GM19395 (cell line): ENCODE measurements around the gene PAX8.

Experiments
- ATAC-seq: cut with Tn5 transposase; IDR thresholded peaks from one replicate; pipeline ENCODE4 v1.9.1; 2021; ENCODE audit warnings: mild to moderate bottlenecking, moderate library complexity; ENCODE audit not compliant: unreplicated experiment

Gene PAX8

GRCh38 chr2:113238871-113239839 lies 39.6 kb downstream of the PAX8 start:
- no peak for ATAC-seq

- ATAC-seq, result no peak
Observed at GRCh38 chr2:113237604-113238160, 41.0 kb downstream of the PAX8 start.

- no peak for ATAC-seq
Observed at GRCh38 chr2:113236367-113237159, 42.2 kb downstream of the PAX8 start.

- peak; percentile 80 for ATAC-seq
Observed at GRCh38 chr2:113235347-113236226, 43.1 kb downstream of the PAX8 start.

- no peak for ATAC-seq
Observed at GRCh38 chr2:113234721-113235346, 43.9 kb downstream of the PAX8 start.

- ATAC-seq, result no peak
Observed at GRCh38 chr2:113233593-113234550, 44.8 kb downstream of the PAX8 start.

- ATAC-seq, result no peak
Observed at GRCh38 chr2:113232740-113233139, 46.0 kb downstream of the PAX8 start.

- ATAC-seq, result no peak
Observed at GRCh38 chr2:113232123-113232522, 46.6 kb downstream of the PAX8 start.

GRCh38 chr2:113231064-113231463 lies 47.7 kb downstream of the PAX8 start:
- no peak for ATAC-seq

- ATAC-seq, result no peak
Observed at GRCh38 chr2:113230531-113230930, 48.2 kb downstream of the PAX8 start.

- no peak for ATAC-seq
Observed at GRCh38 chr2:113229795-113230194, 48.9 kb downstream of the PAX8 start.

GRCh38 chr2:113228991-113229716 lies 49.6 kb downstream of the PAX8 start:
- ATAC-seq, result no peak

- ATAC-seq, result no peak
Observed at GRCh38 chr2:113228351-113228750, 50.4 kb downstream of the PAX8 start.

GRCh38 chr2:113227698-113228097 lies 51.0 kb downstream of the PAX8 start:
- no peak for ATAC-seq

GRCh38 chr2:113227290-113227689 lies 51.4 kb downstream of the PAX8 start:
- no peak for ATAC-seq

GRCh38 chr2:113226462-113226861 lies 52.3 kb downstream of the PAX8 start:
- ATAC-seq, result no peak

GRCh38 chr2:113225263-113226259 lies 53.2 kb downstream of the PAX8 start:
- ATAC-seq, result no peak
